ENCODE results near the gene MEIOC. TPM values are rescaled to one million over a fixed set of nuclear protein-coding genes. Genes with fewer than 3 reads are reported as not detected.
"Not testable (repeated sequence)": the region's sequence is repeated elsewhere in the genome, so short reads cannot be mapped to it uniquely, and the experiment has no call there.

Gene MEIOC
- polyA plus RNA-seq, 1 experiment: 0.21 TPM

GRCh38 chr17:44633998-44634397 lies 22.3 kb upstream of the MEIOC start:
- DNase-seq (ENCODE audit: low read depth, low spot score): no peak
- peaks cover under 1% of the 10 kb centered on the region; the same call in 1 of the 2 replicates for H3K9me3 ChIP-seq (ENCODE audit: control insufficient read depth, insufficient read depth, low read length)
- TF ChIP-seq, protein P1, sequence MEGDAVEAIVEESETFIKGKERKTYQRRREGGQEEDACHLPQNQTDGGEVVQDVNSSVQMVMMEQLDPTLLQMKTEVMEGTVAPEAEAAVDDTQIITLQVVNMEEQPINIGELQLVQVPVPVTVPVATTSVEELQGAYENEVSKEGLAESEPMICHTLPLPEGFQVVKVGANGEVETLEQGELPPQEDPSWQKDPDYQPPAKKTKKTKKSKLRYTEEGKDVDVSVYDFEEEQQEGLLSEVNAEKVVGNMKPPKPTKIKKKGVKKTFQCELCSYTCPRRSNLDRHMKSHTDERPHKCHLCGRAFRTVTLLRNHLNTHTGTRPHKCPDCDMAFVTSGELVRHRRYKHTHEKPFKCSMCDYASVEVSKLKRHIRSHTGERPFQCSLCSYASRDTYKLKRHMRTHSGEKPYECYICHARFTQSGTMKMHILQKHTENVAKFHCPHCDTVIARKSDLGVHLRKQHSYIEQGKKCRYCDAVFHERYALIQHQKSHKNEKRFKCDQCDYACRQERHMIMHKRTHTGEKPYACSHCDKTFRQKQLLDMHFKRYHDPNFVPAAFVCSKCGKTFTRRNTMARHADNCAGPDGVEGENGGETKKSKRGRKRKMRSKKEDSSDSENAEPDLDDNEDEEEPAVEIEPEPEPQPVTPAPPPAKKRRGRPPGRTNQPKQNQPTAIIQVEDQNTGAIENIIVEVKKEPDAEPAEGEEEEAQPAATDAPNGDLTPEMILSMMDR (IDR thresholded peaks at IDR 0.05; ENCODE audit: low read depth, low read length): no peak
- no peak overlapping the region for H3K27ac ChIP-seq (ENCODE audit: low read depth, low read length)
- POLR2A ChIA-PET: interaction anchor here (1.0 to 1.4 kb wide), 2 partner anchors 77 to 100 kb away, joined by 3 to 4 read pairs; partner anchors contain the start of gene FZD2
- CTCF ChIA-PET: interaction anchor here (1.4 to 7.0 kb wide), 2 partner anchors 100 to 103 kb away, joined by 5 to 84 read pairs; no protein-coding TSS in a partner anchor
- H3K27me3 ChIP-seq (ENCODE audit: control insufficient read depth, insufficient read depth, low read length): peaks cover 4% of the 10 kb centered on the region
- no peak overlapping the region for H3K4me3 ChIP-seq (ENCODE audit: low read depth, low read length)

- CTCF ChIA-PET: interaction anchor here (1.1 to 7.0 kb wide), 4 partner anchors 38 to 103 kb away, joined by 4 to 84 read pairs (median 4); no protein-coding TSS in a partner anchor
- POLR2A ChIA-PET: interaction anchor here (0.9 to 1.4 kb wide), 3 partner anchors 77 to 101 kb away, joined by 3 to 4 read pairs (median 3); partner anchors contain the start of gene FZD2
- not testable (repeated sequence) for H3K27ac ChIP-seq (ENCODE audit: low read depth, low read length); H3K27me3 ChIP-seq (ENCODE audit: control insufficient read depth, insufficient read depth, low read length); H3K4me3 ChIP-seq (ENCODE audit: low read depth, low read length); DNase-seq (ENCODE audit: low read depth, low spot score); H3K9me3 ChIP-seq (ENCODE audit: control insufficient read depth, insufficient read depth, low read length)
These were observed 21.9 kb upstream of the MEIOC start for GRCh38 chr17:44634401-44634800.

GRCh38 chr17:44636562-44636961 lies 19.7 kb upstream of the MEIOC start:
- Histone ChIP-seq H3K27me3 (ENCODE audit: control insufficient read depth, insufficient read depth, low read length) (peaks cover 4% of the 10 kb centered on the region), H3K27ac (ENCODE audit: low read depth, low read length) (no peak overlapping the region), H3K4me3 (ENCODE audit: low read depth, low read length) (no peak overlapping the region), H3K9me3 (ENCODE audit: control insufficient read depth, insufficient read depth, low read length) (no peaks in the 10 kb centered on the region)
- POLR2A ChIA-PET: interaction anchor here (1.0 kb wide), 1 partner anchor 79 kb away, joined by 3 read pairs; the partner anchor contains the start of gene FZD2
- TF ChIP-seq, protein P1 (IDR thresholded peaks at IDR 0.05; ENCODE audit: low read depth, low read length): peak; percentile 58
- CTCF ChIA-PET: interaction anchor here (0.8 to 1.5 kb wide), 10 partner anchors 36 to 427 kb away, joined by 3 to 89 read pairs (median 6); partner anchors contain the start of gene FAM171A2
- peak; percentile 26 for DNase-seq (ENCODE audit: low read depth, low spot score)

- POLR2A ChIA-PET: interaction anchor here (0.7 to 1.0 kb wide), 2 partner anchors 80 to 103 kb away, joined by 3 read pairs; partner anchors contain the start of gene FZD2
- DNase-seq (ENCODE audit: low read depth, low spot score): no peak
- TF ChIP-seq, protein P1 (IDR thresholded peaks at IDR 0.05; ENCODE audit: low read depth, low read length): no peak
These were observed 19.2 kb upstream of the MEIOC start for GRCh38 chr17:44637066-44637465.

GRCh38 chr17:44642834-44643233 lies 13.4 kb upstream of the MEIOC start:
- no peak for DNase-seq (ENCODE audit: low read depth, low spot score)
- no peak overlapping the region for H3K4me3 ChIP-seq (ENCODE audit: low read depth, low read length)
- TF ChIP-seq, protein P1 (IDR thresholded peaks at IDR 0.05; ENCODE audit: low read depth, low read length): no peak
- POLR2A ChIA-PET: no interaction called here
- CTCF ChIA-PET: interaction anchor here (1.1 to 4.4 kb wide), 2 partner anchors 109 to 119 kb away, joined by 3 to 19 read pairs; no protein-coding TSS in a partner anchor
- peaks cover 9% of the 10 kb centered on the region for H3K27me3 ChIP-seq (ENCODE audit: control insufficient read depth, insufficient read depth, low read length)
- no peaks in the 10 kb centered on the region for H3K9me3 ChIP-seq (ENCODE audit: control insufficient read depth, insufficient read depth, low read length)
- no peak overlapping the region for H3K27ac ChIP-seq (ENCODE audit: low read depth, low read length)

More at GRCh38 chr17:44637066-44637465, 19.2 kb upstream of the MEIOC start:
- Histone ChIP-seq H3K27ac (ENCODE audit: low read depth, low read length) (no peak overlapping the region), H3K9me3 (ENCODE audit: control insufficient read depth, insufficient read depth, low read length) (no peaks in the 10 kb centered on the region), H3K27me3 (ENCODE audit: control insufficient read depth, insufficient read depth, low read length) (peaks cover 4% of the 10 kb centered on the region), H3K4me3 (ENCODE audit: low read depth, low read length) (no peak overlapping the region)
- CTCF ChIA-PET: interaction anchor here (0.7 to 1.5 kb wide), 15 partner anchors 10 to 427 kb away, joined by 3 to 89 read pairs (median 4); partner anchors contain the start of gene FAM171A2

All from AG04450 (cell line).